Endothelial cell of umbilical vein (primary cell): Measurements from ENCODE around the gene GFRA3. TPM values are rescaled to one million over a fixed set of nuclear protein-coding genes. Genes with fewer than 3 reads are reported as not detected.
"Not testable (repeated sequence)": the region's sequence is repeated elsewhere in the genome, so short reads cannot be mapped to it uniquely, and the experiment has no call there.

Experiments
- BruUV-seq: library from RNA; stranded (reverse); fragments of 400-500 nt; replicated peaks from 2 replicates; lab custom pipeline; 2021; lab: Mats Ljungman, UMichigan
- CTCF ChIA-PET: fragments of 300-600, 350-600 bp; sonication (Branson Sonifier 250); formaldehyde crosslinking; loops from one replicate; lab custom pipeline; 2021; ENCODE audit warnings: antibody characterized with exemption, inconsistent platforms; lab: Charles Lee
- POLR2A ChIA-PET: fragments of 300-600, 350-600 bp; sonication (Branson Sonifier 250); formaldehyde crosslinking; loops from one replicate; lab custom pipeline; 2021; ENCODE audit warnings: antibody characterized with exemption, inconsistent platforms; lab: Charles Lee
- DNase-seq: peaks from one replicate; pipeline ENCODE4 v3.0.0-alpha.2; 2011; ENCODE audit warnings: low read depth, low spot score
- FAIRE-seq: peaks from 2 replicates; lab custom pipeline; 2011; peaks lifted over from hg19 to GRCh38; lab: Jason Lieb, UNC
- H2AFZ ChIP-seq: 2 replicates; pipeline ENCODE4 v1.6.0; 2012; ENCODE audit warnings: low read depth, low read length, control low read depth, inconsistent platforms
- H3K27ac ChIP-seq: 2 replicates; pipeline ENCODE4 v1.5.1; 2011; ENCODE audit warnings: low read depth, mild to moderate bottlenecking, control low read depth, low read length, moderate library complexity; ENCODE audit not compliant: insufficient read depth
- H3K27me3 ChIP-seq, 2 experiments: 2 replicates each; pipeline versions ENCODE4 v1.6.0 to v1.6.1; 2011; ENCODE audit warnings: low read length in 2 of 2, mixed read lengths in 1 of 2; ENCODE audit not compliant: control insufficient read depth in 2 of 2, insufficient read depth in 2 of 2
- H3K36me3 ChIP-seq, 2 experiments: 2 replicates in 1 of 2; 3 replicates in 1 of 2; pipeline ENCODE4 v1.5.1; 2011; ENCODE audit warnings: low read length in 2 of 2, mild to moderate bottlenecking in 1 of 2, moderate library complexity in 1 of 2; ENCODE audit not compliant: control insufficient read depth in 2 of 2, insufficient read depth in 2 of 2; ENCODE audit errors: extremely low read depth in 1 of 2
- H3K4me1 ChIP-seq: 3 replicates; pipeline ENCODE4 v1.5.1; 2011; ENCODE audit warnings: mild to moderate bottlenecking, low read length; ENCODE audit not compliant: control insufficient read depth, insufficient read depth; ENCODE audit errors: extremely low read depth
- H3K4me2 ChIP-seq: 2 replicates; pipeline ENCODE4 v1.6.1; 2011; ENCODE audit warnings: low read length, control low read depth, mixed read lengths; ENCODE audit not compliant: insufficient read depth
- H3K4me3 ChIP-seq, 3 experiments: fragments of 200-600 bp in 1 of 3; sonication (generic), shearing (Covaris generic) in 1 of 3; replicated peaks in 1 of 3; 2 replicates each; pipeline ENCODE4 v1.5.1; 2011 to 2016; ENCODE audit warnings: control low read depth in 3 of 3, low read length in 3 of 3, mild to moderate bottlenecking in 2 of 3, inconsistent platforms in 1 of 3, low read depth in 1 of 3, moderate library complexity in 1 of 3; ENCODE audit not compliant: insufficient read depth in 1 of 3
- H3K79me2 ChIP-seq: 2 replicates; pipeline ENCODE4 v1.6.0; 2012; ENCODE audit warnings: low read length, inconsistent platforms; ENCODE audit not compliant: control insufficient read depth, insufficient read depth
- H3K9ac ChIP-seq: replicated peaks from 2 replicates; pipeline ENCODE3; 2011; ENCODE audit warnings: low read length, control low read depth; ENCODE audit not compliant: insufficient read depth; ENCODE audit errors: extremely low read depth
- H3K9me1 ChIP-seq: replicated peaks from 3 replicates; pipeline ENCODE4 v1.6.0; 2011; ENCODE audit warnings: mild to moderate bottlenecking, low read length; ENCODE audit not compliant: control insufficient read depth, insufficient read depth; ENCODE audit errors: extremely low read depth
- H3K9me3 ChIP-seq: replicated peaks from 2 replicates; pipeline ENCODE4 v1.5.1; 2012; ENCODE audit warnings: low read length, inconsistent platforms; ENCODE audit not compliant: control insufficient read depth, insufficient read depth
- H4K20me1 ChIP-seq: replicated peaks from 2 replicates; pipeline ENCODE3; 2011; ENCODE audit warnings: mild to moderate bottlenecking, low read length; ENCODE audit not compliant: control insufficient read depth, insufficient read depth; ENCODE audit errors: extremely low read depth
- CTCF ChIP-seq, 2 donors: IDR thresholded peaks; 1 replicate in 1 of 2; 2 replicates in 1 of 2; pipeline ENCODE4 v1.5.1; 2011; ENCODE audit warnings: low read length in 2 of 2, mild to moderate bottlenecking in 2 of 2, moderate library complexity in 2 of 2, control low read depth in 1 of 2, inconsistent platforms in 1 of 2, low read depth in 1 of 2; ENCODE audit not compliant: insufficient read depth in 1 of 2; ENCODE audit errors: extremely low read depth in 1 of 2
- EZH2 ChIP-seq: IDR thresholded peaks from 2 replicates; pipeline ENCODE4 v1.6.1; 2012; ENCODE audit warnings: borderline replicate concordance, low read depth, mild to moderate bottlenecking, moderate library complexity, low read length, inconsistent platforms; ENCODE audit not compliant: severe bottlenecking
- FOS ChIP-seq: IDR thresholded peaks from 2 replicates; pipeline ENCODE4 v1.6.1; 2011; ENCODE audit warnings: mild to moderate bottlenecking, low read length, moderate library complexity, borderline replicate concordance; ENCODE audit not compliant: insufficient read depth
- GATA2 ChIP-seq: IDR thresholded peaks from 2 replicates; pipeline ENCODE4 v1.7.0; 2011; ENCODE audit warnings: low read depth, mild to moderate bottlenecking, moderate library complexity, mixed read lengths, low read length; ENCODE audit not compliant: insufficient read length, insufficient read depth
- JUN ChIP-seq: IDR thresholded peaks from 2 replicates; pipeline ENCODE4 v1.6.1; 2011; ENCODE audit warnings: borderline replicate concordance, low read depth; ENCODE audit not compliant: insufficient read length, insufficient read depth
- MAX ChIP-seq: IDR thresholded peaks from 2 replicates; pipeline ENCODE4 v1.6.1; 2011; ENCODE audit not compliant: insufficient read depth, insufficient read length
- MYC ChIP-seq: IDR thresholded peaks from one replicate; pipeline ENCODE4 v1.6.1; 2011; ENCODE audit warnings: mild to moderate bottlenecking, low read depth, low read length
- POLR2A ChIP-seq: IDR thresholded peaks from 2 replicates; pipeline ENCODE4 v1.6.1; 2012; ENCODE audit warnings: low read depth, mild to moderate bottlenecking, control low read depth, low read length
- POLR2AphosphoS5 ChIP-seq: IDR thresholded peaks from 2 replicates; pipeline ENCODE4 v1.6.1; 2012; ENCODE audit warnings: low read depth, mild to moderate bottlenecking, control low read depth, low read length, moderate library complexity; ENCODE audit not compliant: insufficient read depth
- dilution Hi-C: fragments of 300-500 bp; cut with MboI; formaldehyde crosslinking; loops from one replicate; pipeline ENCODE4 v1.15.0; 2019; ENCODE audit warnings: low sequenced_read_pairs; ENCODE audit not compliant: extremely low pct_ligation_motif_present
- intact Hi-C: fragments of 100-400 bp; cut with micrococcal nuclease; formaldehyde crosslinking; loops from one replicate; pipeline ENCODE4 v1.10.0; 2022
- polyA plus RNA-seq, 4 experiments: library from polyadenylated mRNA; depleted of rRNA in 3 of 4; stranded (reverse) in 3 of 4; unstranded in 1 of 4; fragments of >200 nt; gene quantifications; 2 replicates each; pipeline versions ENCODE4 v1.2.1 to v1.2.3, GENCODE V29; 2011 to 2012; ENCODE audit warnings: missing spikeins in 1 of 4
- total RNA-seq: library from RNA; stranded (reverse); gene quantifications from 2 replicates; pipeline ENCODE4 v1.2.3, GENCODE V29; 2021

The GFRA3 gene
- total and polyA plus RNA-seq, 2 donors (not counting 3 experiments of a cell fraction or from before 2014, with no cell fraction given): 0.10 TPM; not detected in 1

DNA sequence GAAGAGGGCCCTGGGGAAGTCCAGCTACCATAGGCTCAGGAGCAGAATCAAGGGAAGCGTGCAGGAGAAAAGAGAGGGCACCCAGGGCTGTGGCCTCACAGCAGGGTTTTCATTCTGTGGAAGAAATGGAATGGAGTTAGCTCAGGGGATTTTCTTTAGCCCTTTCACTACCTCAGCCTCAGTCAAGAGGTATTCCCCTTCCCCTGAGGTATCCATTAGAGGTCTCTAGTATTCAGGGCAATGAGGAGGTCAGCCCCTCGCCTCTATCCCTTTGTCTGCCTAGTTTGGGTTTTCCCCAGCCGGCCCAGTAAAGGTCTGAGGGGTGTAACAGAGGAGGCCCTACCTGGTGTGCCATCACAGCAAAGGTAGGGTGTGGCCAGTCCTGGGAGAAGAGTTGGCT, 21.5 kb downstream of the GFRA3 start:
- dilution Hi-C loops (no loop called here), intact Hi-C loops (no loop called here)
- DNase-seq (no peak), FAIRE-seq (no peak)
- Histone ChIP-seq H3K9ac (no peak overlapping the region), H3K27ac (no peak overlapping the region), H3K79me2 (no peaks in the 10 kb centered on the region), H3K36me3 (no peaks in the 10 kb centered on the region), H3K4me3 (no peak overlapping the region), H3K27me3 (peaks cover 2% of the 10 kb centered on the region in 2 experiments), H2AFZ (no peak overlapping the region), H3K4me2 (no peak overlapping the region), H4K20me1 (no peaks in the 10 kb centered on the region), H3K9me3 (no peaks in the 10 kb centered on the region), H3K4me1 (no peaks in the 10 kb centered on the region), H3K9me1 (no peaks in the 10 kb centered on the region)
- POLR2A ChIA-PET: no interaction called here
- no TSS peak for BruUV-seq
- no peak for TF ChIP-seq POLR2AphosphoS5
- TF ChIP-seq MAX: no peak
- TF ChIP-seq CTCF (IDR thresholded peaks at IDR 0.05; ENCODE audit: extremely low read depth in 1 of 2, insufficient read depth in 1 of 2, low read depth in 1 of 2, low read length in 2 of 2): no peak
- no peak for TF ChIP-seq GATA2
- no peak for TF ChIP-seq FOS
- no peak for TF ChIP-seq MYC
- TF ChIP-seq POLR2A: no peak
- no peak for TF ChIP-seq JUN
- no peak for TF ChIP-seq EZH2
- CTCF ChIA-PET: interaction anchor here (1.0 kb wide), 1 partner anchor 30 kb away, joined by 3 read pairs; no protein-coding TSS in a partner anchor

GRCh38 chr5:138247800-138248199, 26.6 kb downstream of the GFRA3 start:
- H3K4me3 ChIP-seq, FAIRE-seq, H4K20me1 ChIP-seq, H3K9ac ChIP-seq, POLR2A ChIA-PET, H3K36me3 ChIP-seq, H3K79me2 ChIP-seq, H2AFZ ChIP-seq, dilution Hi-C loops, H3K27ac ChIP-seq, BruUV-seq, DNase-seq, H3K4me1 ChIP-seq, H3K9me3 ChIP-seq, intact Hi-C loops, H3K4me2 ChIP-seq, H3K27me3 ChIP-seq, H3K9me1 ChIP-seq: not testable (repeated sequence)
- CTCF ChIA-PET: interaction anchor here (1.4 kb wide), 1 partner anchor 19 kb away, joined by 3 read pairs; no protein-coding TSS in a partner anchor
